ENCODE results near the gene TEX26.

DNA sequence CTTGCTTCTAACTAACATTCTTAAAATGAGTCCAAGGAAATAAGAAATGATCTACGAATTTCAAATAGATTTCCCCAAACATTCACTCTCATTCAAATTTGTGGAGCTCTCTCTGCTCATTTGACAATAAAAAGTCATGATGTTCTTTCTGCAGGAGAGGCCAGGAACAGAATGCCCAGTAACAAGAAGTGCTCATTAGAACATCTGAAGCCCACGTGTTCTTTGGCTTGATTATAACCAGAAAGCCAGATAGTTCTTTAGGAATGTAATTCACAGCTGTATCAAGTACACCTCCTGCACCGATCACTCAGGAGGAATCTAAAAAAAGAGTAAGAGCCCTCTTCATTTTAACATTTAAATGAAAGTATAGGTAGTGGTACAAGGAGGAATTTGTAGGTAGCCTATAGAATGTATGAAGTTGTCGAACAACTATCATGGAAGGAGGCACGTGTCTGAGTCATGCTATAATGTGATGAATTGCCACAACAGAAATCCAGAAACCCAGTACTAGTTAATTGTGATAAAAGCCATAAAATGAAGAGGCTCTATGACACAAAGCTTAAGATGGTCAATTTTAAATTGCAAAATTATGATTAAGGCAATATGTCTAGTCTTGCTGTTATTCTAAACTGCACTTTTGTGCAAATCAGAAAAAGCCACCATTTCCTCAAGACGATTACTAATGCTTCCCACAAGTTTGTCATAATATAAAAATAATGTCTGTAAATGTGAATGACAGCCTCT lies 13.6 kb upstream of the TEX26 start:
- TF ChIP-seq, protein P1, sequence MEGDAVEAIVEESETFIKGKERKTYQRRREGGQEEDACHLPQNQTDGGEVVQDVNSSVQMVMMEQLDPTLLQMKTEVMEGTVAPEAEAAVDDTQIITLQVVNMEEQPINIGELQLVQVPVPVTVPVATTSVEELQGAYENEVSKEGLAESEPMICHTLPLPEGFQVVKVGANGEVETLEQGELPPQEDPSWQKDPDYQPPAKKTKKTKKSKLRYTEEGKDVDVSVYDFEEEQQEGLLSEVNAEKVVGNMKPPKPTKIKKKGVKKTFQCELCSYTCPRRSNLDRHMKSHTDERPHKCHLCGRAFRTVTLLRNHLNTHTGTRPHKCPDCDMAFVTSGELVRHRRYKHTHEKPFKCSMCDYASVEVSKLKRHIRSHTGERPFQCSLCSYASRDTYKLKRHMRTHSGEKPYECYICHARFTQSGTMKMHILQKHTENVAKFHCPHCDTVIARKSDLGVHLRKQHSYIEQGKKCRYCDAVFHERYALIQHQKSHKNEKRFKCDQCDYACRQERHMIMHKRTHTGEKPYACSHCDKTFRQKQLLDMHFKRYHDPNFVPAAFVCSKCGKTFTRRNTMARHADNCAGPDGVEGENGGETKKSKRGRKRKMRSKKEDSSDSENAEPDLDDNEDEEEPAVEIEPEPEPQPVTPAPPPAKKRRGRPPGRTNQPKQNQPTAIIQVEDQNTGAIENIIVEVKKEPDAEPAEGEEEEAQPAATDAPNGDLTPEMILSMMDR (IDR thresholded peaks at IDR 0.05): no peak
- no peak for TF ChIP-seq POLR2AphosphoS5 (IDR thresholded peaks at IDR 0.05)
- TF ChIP-seq EP300 (IDR thresholded peaks at IDR 0.05): no peak
- no peak for TF ChIP-seq POLR2A (IDR thresholded peaks at IDR 0.05)
